ENCODE results near the gene GNE. TPM values are rescaled to one million over a fixed set of nuclear protein-coding genes. Genes with fewer than 3 reads are reported as not detected.

The GNE gene
- total RNA-seq, 4 donors from 2014 or later: 5.1 to 16.8 (median 13.7) TPM

DNA sequence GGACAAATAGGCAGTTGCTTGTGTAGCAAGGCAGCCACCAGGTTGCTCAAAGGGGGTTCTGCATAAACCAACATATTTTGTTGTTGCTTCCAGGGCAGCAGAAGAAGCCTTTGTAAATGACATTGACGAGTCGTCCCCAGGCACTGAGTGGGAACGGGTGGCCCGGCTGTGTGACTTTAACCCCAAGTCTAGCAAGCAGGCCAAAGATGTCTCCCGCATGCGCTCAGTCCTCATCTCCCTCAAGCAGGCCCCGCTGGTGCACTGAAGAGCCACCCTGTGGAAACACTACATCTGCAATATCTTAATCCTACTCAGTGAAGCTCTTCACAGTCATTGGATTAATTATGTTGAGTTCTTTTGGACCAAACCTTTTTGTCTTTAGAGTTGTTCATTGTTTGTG lies 46.7 kb downstream of the GNE start:
- 74 to 81% methylated on average over 7 of the region's 7 CpGs for whole genome bisulfite sequencing, 2 donors
- TF ChIP-seq POLR2A (IDR thresholded peaks at IDR 0.05) (no peak), CTCF (IDR thresholded peaks at IDR 0.05) (no peak)
- H3K4me3 ChIP-seq (ENCODE audit: low read depth, poor library complexity, severe bottlenecking): no peak overlapping the region
- DNase-seq (ENCODE audit: low spot score in 2 of 2): no peak
- intact Hi-C loops (cut with DNase I; ENCODE audit: low total_unique reads): no loop called here

GRCh38 chr9:36210722-36211121 lies 47.5 kb downstream of the GNE start:
- 81 to 87% methylated on average over 8 of the region's 8 CpGs for WGBS, 2 donors
- intact Hi-C loops (cut with DNase I; ENCODE audit: low total_unique reads): no loop called here
- DNase-seq (ENCODE audit: low spot score in 2 of 2): no peak
- TF ChIP-seq POLR2A (IDR thresholded peaks at IDR 0.05) (no peak), CTCF (IDR thresholded peaks at IDR 0.05) (no peak)
- H3K4me3 ChIP-seq (ENCODE audit: low read depth, poor library complexity, severe bottlenecking): no peak overlapping the region

GRCh38 chr9:36208521-36209253 lies 49.6 kb downstream of the GNE start:
- TF ChIP-seq POLR2A (IDR thresholded peaks at IDR 0.05) (no peak), CTCF (IDR thresholded peaks at IDR 0.05) (no peak)
- H3K4me3 ChIP-seq (ENCODE audit: low read depth, poor library complexity, severe bottlenecking): no peak overlapping the region
- intact Hi-C loops (cut with DNase I; ENCODE audit: low total_unique reads): no loop called here
- DNase-seq (ENCODE audit: low spot score in 2 of 2): no peak
- WGBS, 2 donors: 65 to 72% methylated on average over 10 of the region's 10 CpGs

DNA sequence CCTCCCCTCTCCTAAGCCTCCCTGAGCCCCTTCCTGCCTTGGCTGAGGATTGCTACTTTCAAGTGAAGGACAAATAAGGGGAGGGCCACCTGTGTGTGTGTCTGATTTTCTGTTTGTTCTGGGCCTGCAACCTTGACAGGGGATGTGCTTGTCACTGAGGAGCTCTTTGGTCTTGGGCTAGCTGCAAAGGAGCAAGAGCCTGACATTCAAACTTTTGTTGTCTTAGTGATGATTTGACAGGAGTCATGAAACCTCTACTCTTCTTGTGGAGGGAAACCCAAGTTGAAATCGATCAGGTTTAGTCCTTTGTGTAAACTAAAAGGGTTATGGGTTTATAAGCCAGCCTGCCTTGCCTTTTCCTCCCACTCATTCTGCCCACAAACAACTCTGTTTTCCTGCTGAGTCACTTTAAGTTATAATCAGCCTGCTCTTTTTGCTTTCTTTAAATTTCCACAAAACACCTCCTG lies 50.7 kb downstream of the GNE start:
- no peak for DNase-seq (ENCODE audit: low spot score in 2 of 2)
- 55 to 62% methylated on average over 1 of the region's 1 CpG for WGBS, 2 donors

GRCh38 chr9:36207016-36207415 lies 51.2 kb downstream of the GNE start:
- intact Hi-C loops (cut with DNase I; ENCODE audit: low total_unique reads): no loop called here
- DNase-seq (ENCODE audit: low spot score in 2 of 2): no peak
- TF ChIP-seq CTCF (IDR thresholded peaks at IDR 0.05): no peak
- TF ChIP-seq POLR2A (IDR thresholded peaks at IDR 0.05): no peak
- no peak overlapping the region for H3K4me3 ChIP-seq (ENCODE audit: low read depth, poor library complexity, severe bottlenecking)
- 80 to 82% methylated on average over 4 of the region's 4 CpGs for WGBS, 2 donors

More for the DNA sequence above, 50.7 kb downstream of the GNE start:
- H3K4me3 ChIP-seq (ENCODE audit: low read depth, poor library complexity, severe bottlenecking): no peak overlapping the region
- TF ChIP-seq POLR2A (IDR thresholded peaks at IDR 0.05): no peak
- TF ChIP-seq CTCF (IDR thresholded peaks at IDR 0.05): no peak
- intact Hi-C loops (cut with DNase I; ENCODE audit: low total_unique reads): no loop called here

Measured in lower leg skin (tissue), 4 donors.